Glutamatergic neuron (in vitro differentiated cells): ENCODE data around the gene PPP1R27. TPM values are rescaled to one million over a fixed set of nuclear protein-coding genes. Genes with fewer than 3 reads are reported as not detected.

ENCODE experiments used
- DNase-seq: peaks from one replicate; pipeline ENCODE4 v3.0.0; 2022
- H3K27ac Mint-ChIP-seq: one replicate; pipeline ENCODE4 v1.8.0; 2020; ENCODE audit warnings: mild to moderate bottlenecking, mixed read lengths, inconsistent platforms; ENCODE audit not compliant: unreplicated experiment
- H3K27me3 Mint-ChIP-seq: one replicate; pipeline ENCODE4 v1.8.0; 2020; ENCODE audit warnings: mild to moderate bottlenecking, moderate library complexity, mixed read lengths, inconsistent platforms; ENCODE audit not compliant: unreplicated experiment
- H3K36me3 Mint-ChIP-seq: one replicate; pipeline ENCODE4 v1.8.0; 2020; ENCODE audit warnings: mild to moderate bottlenecking, mixed read lengths, inconsistent platforms; ENCODE audit not compliant: unreplicated experiment
- H3K4me1 Mint-ChIP-seq: one replicate; pipeline ENCODE4 v1.8.0; 2020; ENCODE audit warnings: mild to moderate bottlenecking, low read depth, mixed read lengths, inconsistent platforms; ENCODE audit not compliant: unreplicated experiment
- H3K4me3 Mint-ChIP-seq: one replicate; pipeline ENCODE4 v1.8.0; 2020; ENCODE audit warnings: mild to moderate bottlenecking, mixed read lengths, inconsistent platforms; ENCODE audit not compliant: unreplicated experiment
- H3K9me3 Mint-ChIP-seq: one replicate; pipeline ENCODE4 v1.8.0; 2020; ENCODE audit warnings: mild to moderate bottlenecking, moderate library complexity, mixed read lengths, inconsistent platforms; ENCODE audit not compliant: unreplicated experiment
- total RNA-seq: library from RNA; stranded (reverse); fragmentation: NEBNext Ultra II Directional; extraction: Animal tissue kit (Norgen Biotek cat#: 25700); gene quantifications from one replicate; pipeline ENCODE4 v1.2.1, GENCODE V29; 2021; ENCODE audit not compliant: unreplicated experiment
- TF ChIP-seq, protein P1 (sequence below): fragments of 200-600 bp; sonication (generic); IDR thresholded peaks from one replicate; pipeline ENCODE4 v1.5.0; 2021; ENCODE audit not compliant: partially characterized antibody, unreplicated experiment

Gene PPP1R27
- total RNA-seq, 1 donor from 2014 or later: 0.81 TPM

DNA sequence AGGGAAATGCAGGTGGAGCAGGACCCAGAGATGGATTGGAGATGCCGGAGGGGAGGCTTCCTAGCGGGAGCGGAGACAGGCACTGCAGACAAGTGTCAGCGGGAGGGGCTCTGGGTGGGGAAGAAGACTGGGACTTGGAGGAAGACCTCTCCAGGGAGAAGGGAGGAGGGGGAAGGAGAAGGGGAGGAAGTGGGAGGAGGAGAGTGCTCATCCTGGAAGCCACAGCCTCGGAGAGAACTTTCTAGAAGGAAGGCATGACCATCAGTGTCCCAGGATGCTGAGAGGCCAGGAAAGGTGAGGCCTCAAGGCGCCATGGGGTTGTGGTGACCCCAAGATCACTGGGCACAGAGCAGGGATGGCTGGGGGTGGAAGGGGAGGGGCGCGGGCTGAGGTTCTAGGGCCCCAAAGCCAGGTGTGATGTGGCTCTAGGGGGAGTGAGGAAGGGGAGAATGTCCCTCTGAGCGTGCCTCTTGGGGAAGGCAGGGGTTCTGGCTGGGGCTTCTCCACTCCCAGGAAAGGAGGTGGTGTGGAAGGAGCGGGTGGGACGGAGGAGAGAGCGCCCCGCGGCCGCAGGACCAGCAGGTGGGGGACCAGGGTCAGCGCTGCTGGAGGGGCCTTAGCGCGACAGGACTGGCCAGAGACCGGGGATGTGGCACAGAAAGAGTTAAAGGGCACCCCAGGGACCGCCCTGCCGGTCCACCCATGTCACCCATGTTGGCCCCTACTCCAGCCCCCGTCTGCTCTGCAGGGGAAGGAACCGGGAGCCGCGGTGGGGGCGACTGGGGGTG, 31.8 kb downstream of the PPP1R27 start:
- Mint-ChIP-seq H3K27me3 (peaks cover 19% of the 10 kb centered on the region), H3K4me3 (peak overlapping the region; percentile 32), H3K27ac (no peak overlapping the region), H3K9me3 (peaks cover 5% of the 10 kb centered on the region), H3K4me1 (no peaks in the 10 kb centered on the region), H3K36me3 (peaks cover 7% of the 10 kb centered on the region)
- no peak for DNase-seq
- TF ChIP-seq, protein P1, sequence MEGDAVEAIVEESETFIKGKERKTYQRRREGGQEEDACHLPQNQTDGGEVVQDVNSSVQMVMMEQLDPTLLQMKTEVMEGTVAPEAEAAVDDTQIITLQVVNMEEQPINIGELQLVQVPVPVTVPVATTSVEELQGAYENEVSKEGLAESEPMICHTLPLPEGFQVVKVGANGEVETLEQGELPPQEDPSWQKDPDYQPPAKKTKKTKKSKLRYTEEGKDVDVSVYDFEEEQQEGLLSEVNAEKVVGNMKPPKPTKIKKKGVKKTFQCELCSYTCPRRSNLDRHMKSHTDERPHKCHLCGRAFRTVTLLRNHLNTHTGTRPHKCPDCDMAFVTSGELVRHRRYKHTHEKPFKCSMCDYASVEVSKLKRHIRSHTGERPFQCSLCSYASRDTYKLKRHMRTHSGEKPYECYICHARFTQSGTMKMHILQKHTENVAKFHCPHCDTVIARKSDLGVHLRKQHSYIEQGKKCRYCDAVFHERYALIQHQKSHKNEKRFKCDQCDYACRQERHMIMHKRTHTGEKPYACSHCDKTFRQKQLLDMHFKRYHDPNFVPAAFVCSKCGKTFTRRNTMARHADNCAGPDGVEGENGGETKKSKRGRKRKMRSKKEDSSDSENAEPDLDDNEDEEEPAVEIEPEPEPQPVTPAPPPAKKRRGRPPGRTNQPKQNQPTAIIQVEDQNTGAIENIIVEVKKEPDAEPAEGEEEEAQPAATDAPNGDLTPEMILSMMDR: no peak

DNA sequence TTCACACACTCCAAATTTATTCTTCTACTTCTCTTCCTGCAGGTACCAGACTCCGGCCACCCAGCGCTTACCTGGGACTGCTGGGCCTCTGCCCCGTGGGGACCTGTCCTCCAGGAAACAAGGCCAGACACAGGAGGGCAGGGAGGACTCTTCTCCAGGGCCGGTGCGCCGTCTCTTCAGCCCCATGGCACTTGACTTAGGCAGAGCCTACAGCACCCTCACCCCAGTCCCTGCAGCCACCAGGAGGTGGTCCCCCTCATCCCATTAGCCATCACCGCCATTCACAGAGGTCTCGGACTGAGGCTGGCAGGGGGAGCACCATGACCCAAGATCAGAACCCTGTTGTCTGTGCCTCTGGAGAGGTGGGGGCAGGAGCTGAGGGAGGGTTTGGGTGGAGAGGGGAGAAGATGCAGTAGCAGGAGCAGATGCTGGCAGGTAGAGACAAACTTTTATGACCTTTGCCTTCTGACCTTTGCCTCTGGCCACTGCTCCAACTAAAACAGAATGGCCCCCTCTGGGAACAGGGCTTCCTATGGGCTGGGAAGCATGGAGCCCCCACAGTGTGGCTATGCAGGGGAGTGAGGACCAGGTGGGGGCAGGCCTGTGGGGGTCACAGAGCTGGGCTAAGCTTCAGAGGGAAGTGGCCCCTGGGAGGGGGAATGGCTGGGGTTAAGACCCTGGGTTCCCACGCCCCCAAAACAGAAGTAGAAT, 32.6 kb downstream of the PPP1R27 start:
- no peak overlapping the region for H3K27ac Mint-ChIP-seq
- no peak overlapping the region for H3K4me3 Mint-ChIP-seq
- no peak for DNase-seq
- peaks cover 19% of the 10 kb centered on the region for H3K27me3 Mint-ChIP-seq
- H3K9me3 Mint-ChIP-seq: peaks cover 5% of the 10 kb centered on the region
- TF ChIP-seq, protein P1: no peak
- H3K36me3 Mint-ChIP-seq: peaks cover 7% of the 10 kb centered on the region
- H3K4me1 Mint-ChIP-seq: no peaks in the 10 kb centered on the region

DNA sequence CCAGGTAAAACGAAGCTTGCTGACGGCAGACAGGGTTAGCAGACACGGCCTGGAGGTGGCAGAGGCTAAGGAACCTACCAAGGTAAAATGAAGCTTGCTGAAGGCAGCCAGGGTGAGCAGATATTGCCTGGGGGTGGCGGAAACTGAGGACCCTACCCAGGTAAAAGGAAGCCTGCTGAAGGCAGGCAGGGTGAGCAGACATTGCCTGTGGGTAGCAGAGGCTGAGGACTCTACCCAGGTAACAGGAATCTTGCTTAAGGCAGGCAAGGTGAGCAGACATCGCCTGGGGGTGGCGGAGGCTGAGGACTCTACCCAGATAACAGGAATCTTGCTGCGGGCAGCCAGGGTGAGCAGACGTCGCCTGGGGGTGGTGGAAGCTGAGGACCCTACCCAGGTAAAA, 33.5 kb downstream of the PPP1R27 start:
- H3K36me3 Mint-ChIP-seq: peaks cover 7% of the 10 kb centered on the region
- no peak for DNase-seq
- no peak overlapping the region for H3K4me3 Mint-ChIP-seq
- H3K9me3 Mint-ChIP-seq: peaks cover 5% of the 10 kb centered on the region
- H3K4me1 Mint-ChIP-seq: no peaks in the 10 kb centered on the region
- H3K27me3 Mint-ChIP-seq: peaks cover 19% of the 10 kb centered on the region
- no peak overlapping the region for H3K27ac Mint-ChIP-seq
- TF ChIP-seq, protein P1: no peak

DNA sequence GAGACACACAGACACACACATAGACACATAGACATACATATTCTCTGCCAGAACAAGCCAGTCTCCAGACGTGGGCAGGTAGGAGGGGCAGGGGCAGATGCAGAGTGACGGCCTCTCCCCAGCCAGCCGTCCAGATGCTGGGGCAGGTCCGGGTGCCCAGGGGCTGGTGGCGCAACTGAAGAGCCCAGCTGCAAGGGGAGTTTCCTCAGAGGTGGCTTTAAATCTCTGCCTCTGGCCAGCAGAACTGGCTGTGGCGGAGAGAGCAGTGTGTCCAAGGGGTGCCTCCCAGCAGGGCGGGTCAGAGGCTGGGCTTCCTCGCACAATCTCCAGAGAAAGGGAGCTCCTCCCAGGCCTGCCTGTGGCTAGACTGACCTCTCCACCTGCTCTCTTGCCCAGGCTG, 40.3 kb downstream of the PPP1R27 start:
- Mint-ChIP-seq H3K36me3 (peaks cover under 1% of the 10 kb centered on the region), H3K4me3 (no peak overlapping the region), H3K27me3 (peaks cover 2% of the 10 kb centered on the region), H3K27ac (no peak overlapping the region), H3K9me3 (peaks cover 3% of the 10 kb centered on the region), H3K4me1 (no peaks in the 10 kb centered on the region)
- TF ChIP-seq, protein P1: no peak
- DNase-seq: no peak

DNA sequence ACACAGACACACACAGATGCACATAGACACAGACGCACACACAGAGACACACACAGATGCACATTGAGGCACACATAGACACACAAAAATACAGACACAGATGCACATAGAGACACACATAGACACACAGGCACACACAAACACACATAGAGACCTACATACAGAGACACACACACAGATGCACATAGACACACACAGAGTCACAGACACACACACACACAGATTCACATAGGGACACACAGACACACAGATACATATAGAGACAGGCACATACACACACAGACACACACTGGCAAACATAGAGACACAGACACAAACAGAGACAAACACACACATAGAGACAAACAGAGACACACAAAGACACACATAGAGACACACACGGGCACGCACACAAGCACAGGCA, 40.8 kb downstream of the PPP1R27 start:
- Mint-ChIP-seq H3K4me1 (no peaks in the 10 kb centered on the region), H3K36me3 (no peaks in the 10 kb centered on the region), H3K27ac (no peak overlapping the region), H3K27me3 (no peaks in the 10 kb centered on the region), H3K9me3 (peaks cover under 1% of the 10 kb centered on the region), H3K4me3 (no peak overlapping the region)
- TF ChIP-seq, protein P1: no peak
- no peak for DNase-seq
